LNCAP (cell line): ENCODE data around the gene FAP.

Experiments used
- TF ChIP-seq, protein P1 (sequence below): fragments of 450-650 bp; IDR thresholded peaks from 2 replicates; pipeline ENCODE4 v1.5.1; 2017; ENCODE audit warnings: mild to moderate bottlenecking

FAP gene

GRCh38 chr2:162126111-162126519 is 117.1 kb downstream of the FAP start:
- TF ChIP-seq, protein P1, sequence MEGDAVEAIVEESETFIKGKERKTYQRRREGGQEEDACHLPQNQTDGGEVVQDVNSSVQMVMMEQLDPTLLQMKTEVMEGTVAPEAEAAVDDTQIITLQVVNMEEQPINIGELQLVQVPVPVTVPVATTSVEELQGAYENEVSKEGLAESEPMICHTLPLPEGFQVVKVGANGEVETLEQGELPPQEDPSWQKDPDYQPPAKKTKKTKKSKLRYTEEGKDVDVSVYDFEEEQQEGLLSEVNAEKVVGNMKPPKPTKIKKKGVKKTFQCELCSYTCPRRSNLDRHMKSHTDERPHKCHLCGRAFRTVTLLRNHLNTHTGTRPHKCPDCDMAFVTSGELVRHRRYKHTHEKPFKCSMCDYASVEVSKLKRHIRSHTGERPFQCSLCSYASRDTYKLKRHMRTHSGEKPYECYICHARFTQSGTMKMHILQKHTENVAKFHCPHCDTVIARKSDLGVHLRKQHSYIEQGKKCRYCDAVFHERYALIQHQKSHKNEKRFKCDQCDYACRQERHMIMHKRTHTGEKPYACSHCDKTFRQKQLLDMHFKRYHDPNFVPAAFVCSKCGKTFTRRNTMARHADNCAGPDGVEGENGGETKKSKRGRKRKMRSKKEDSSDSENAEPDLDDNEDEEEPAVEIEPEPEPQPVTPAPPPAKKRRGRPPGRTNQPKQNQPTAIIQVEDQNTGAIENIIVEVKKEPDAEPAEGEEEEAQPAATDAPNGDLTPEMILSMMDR: no peak

DNA sequence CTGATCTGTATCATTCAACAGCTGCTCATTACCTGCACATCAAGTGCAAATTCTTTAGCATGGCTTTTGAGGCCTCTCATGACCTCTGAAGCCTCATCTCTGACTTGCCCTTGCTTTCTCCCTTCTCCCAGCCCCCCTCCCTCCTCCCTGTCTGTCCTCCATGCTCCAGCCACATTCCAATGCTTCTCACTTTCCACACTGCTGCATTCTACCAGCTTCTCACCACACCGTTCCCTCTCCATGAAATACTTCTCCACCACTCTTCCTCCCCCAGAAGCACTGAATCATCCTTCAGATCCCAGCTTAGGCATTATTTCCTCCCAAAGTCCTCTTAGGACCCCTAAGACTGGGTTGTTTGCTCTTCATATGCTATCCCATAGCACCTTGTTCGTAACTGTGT is 118.1 kb downstream of the FAP start:
- TF ChIP-seq, protein P1: no peak

GRCh38 chr2:162123806-162124758 is 119.2 kb downstream of the FAP start:
- TF ChIP-seq, protein P1: peak; percentile 61
